Ovary (tissue), 3 donors: ENCODE measurements around the gene CHMP5.

ENCODE experiments used
- CTCF ChIP-seq, 3 donors: fragments of 450-650 bp in 2 of 3; fragments of 200-600 bp in 1 of 3; IDR thresholded peaks; one replicate each; pipeline versions ENCODE4 v1.5.1 to v1.8.0; 2016 to 2022; ENCODE audit warnings: antibody characterized with exemption in 3 of 3, mild to moderate bottlenecking in 1 of 3
- EP300 ChIP-seq: sonication (generic); formaldehyde crosslinking; IDR thresholded peaks from one replicate; pipeline ENCODE4 v1.6.1; 2017; ENCODE audit warnings: antibody characterized with exemption
- POLR2A ChIP-seq: fragments of 450-650 bp; IDR thresholded peaks from one replicate; pipeline ENCODE4 v1.6.1; 2017; ENCODE audit warnings: antibody characterized with exemption, mild to moderate bottlenecking, moderate library complexity
- donor health status: DM: no; HTN: no; CAD: no.

GRCh38 chr9:33248606-33249005 lies 16.2 kb upstream of the CHMP5 start:
- TF ChIP-seq EP300 (no peak), POLR2A (no peak), CTCF (IDR thresholded peaks at IDR 0.05) (no peak)
